ENCODE measurements around the gene B4GALT7.

B4GALT7 gene

GRCh38 chr5:177595991-177596774 lies 3.7 kb upstream of the B4GALT7 start:
- no peaks in the 10 kb centered on the region for H3K9me3 ChIP-seq (replicated peaks in 1 of 2; ENCODE audit: control insufficient read depth in 2 of 2, insufficient read depth in 1 of 2, low read depth in 1 of 2, low read length in 2 of 2)
- H3K4me2 ChIP-seq (ENCODE audit: insufficient read depth, low read length, poor library complexity, severe bottlenecking): no peak overlapping the region
- H2AK5ac ChIP-seq (ENCODE audit: low read depth, low read length): no peak overlapping the region
- H4K8ac ChIP-seq (ENCODE audit: low read depth, low read length): no peak overlapping the region
- H3K23ac ChIP-seq (ENCODE audit: low read depth, low read length, poor library complexity): no peak overlapping the region
- H3K79me1 ChIP-seq (ENCODE audit: low read depth, low read length): peaks cover 5% of the 10 kb centered on the region
- H3K27me3 ChIP-seq (ENCODE audit: control insufficient read depth in 3 of 3, insufficient read depth in 3 of 3, low read depth in 1 of 3, low read length in 3 of 3): no peaks in the 10 kb centered on the region
- no peak overlapping the region for H3K18ac ChIP-seq (ENCODE audit: low read length)
- no peak overlapping the region for H3K9ac ChIP-seq (ENCODE audit: low read depth, low read length, poor library complexity)
- DNase-seq (ENCODE audit: low spot score): no peak
- H2BK15ac ChIP-seq (ENCODE audit: low read length): no peak overlapping the region
- H4K91ac ChIP-seq (ENCODE audit: low read depth, low read length, poor library complexity): no peak overlapping the region
- no peak overlapping the region for H3K27ac ChIP-seq (replicated peaks; ENCODE audit: low read length)
- H2BK5ac ChIP-seq (ENCODE audit: low read length): no peak overlapping the region
- no peak overlapping the region for H2AFZ ChIP-seq (ENCODE audit: low read length)
- no peak overlapping the region for H2BK120ac ChIP-seq (ENCODE audit: low read depth, low read length)
- no peak overlapping the region for H3K4me3 ChIP-seq (ENCODE audit: low read length in 2 of 2)
- no CpG with 5 or more reads among the region's 2 CpGs for WGBS, 2 donors (ENCODE audit: extremely low coverage in 2 of 2, insufficient read length in 2 of 2, insufficient replicate concordance in 1 of 2)
- H3K36me3 ChIP-seq (replicated peaks in 1 of 2; ENCODE audit: control insufficient read depth in 2 of 2, insufficient read depth in 2 of 2, low read length in 2 of 2): peaks cover 29 to 39% of the 10 kb centered on the region in 2 donors
- no peak overlapping the region for H2BK12ac ChIP-seq (ENCODE audit: low read length)
- H3K14ac ChIP-seq (ENCODE audit: low read length): no peak overlapping the region
- peaks cover 6 to 8% of the 10 kb centered on the region in 2 donors for H3K4me1 ChIP-seq (ENCODE audit: control insufficient read depth in 2 of 2, insufficient read depth in 1 of 2, low read depth in 1 of 2, low read length in 2 of 2)
- H3K4ac ChIP-seq (ENCODE audit: low read length): no peak overlapping the region

GRCh38 chr5:177596775-177597238 lies 3.1 kb upstream of the B4GALT7 start:
- no CpG with 5 or more reads among the region's 2 CpGs for WGBS, 2 donors (ENCODE audit: extremely low coverage in 2 of 2, insufficient read length in 2 of 2, insufficient replicate concordance in 1 of 2)

GRCh38 chr5:177598477-177598876 lies 1.5 kb upstream of the B4GALT7 start:
- Histone ChIP-seq H3K4me3 (ENCODE audit: low read length in 2 of 2) (no peak overlapping the region), H3K14ac (ENCODE audit: low read length) (no peak overlapping the region), H3K9me3 (replicated peaks in 1 of 2; ENCODE audit: control insufficient read depth in 2 of 2, insufficient read depth in 1 of 2, low read depth in 1 of 2, low read length in 2 of 2) (no peaks in the 10 kb centered on the region), H2BK15ac (ENCODE audit: low read length) (no peak overlapping the region), H4K8ac (ENCODE audit: low read depth, low read length) (no peak overlapping the region), H3K4me2 (ENCODE audit: insufficient read depth, low read length, poor library complexity, severe bottlenecking) (no peak overlapping the region), H2AFZ (ENCODE audit: low read length) (no peak overlapping the region), H2BK12ac (ENCODE audit: low read length) (no peak overlapping the region), H3K4ac (ENCODE audit: low read length) (no peak overlapping the region), H3K23ac (ENCODE audit: low read depth, low read length, poor library complexity) (no peak overlapping the region), H3K79me1 (ENCODE audit: low read depth, low read length) (no peaks in the 10 kb centered on the region), H3K18ac (ENCODE audit: low read length) (no peak overlapping the region), H2AK5ac (ENCODE audit: low read depth, low read length) (no peak overlapping the region), H3K27ac (replicated peaks; ENCODE audit: low read length) (no peak overlapping the region), H3K36me3 (replicated peaks in 1 of 2; ENCODE audit: control insufficient read depth in 2 of 2, insufficient read depth in 2 of 2, low read length in 2 of 2) (peaks cover 26 to 34% of the 10 kb centered on the region in 2 donors), H3K4me1 (ENCODE audit: control insufficient read depth in 2 of 2, insufficient read depth in 1 of 2, low read depth in 1 of 2, low read length in 2 of 2) (peaks cover 3 to 5% of the 10 kb centered on the region in 2 donors), H4K91ac (ENCODE audit: low read depth, low read length, poor library complexity) (no peak overlapping the region), H2BK5ac (ENCODE audit: low read length) (no peak overlapping the region), H2BK120ac (ENCODE audit: low read depth, low read length) (no peak overlapping the region), H3K9ac (ENCODE audit: low read depth, low read length, poor library complexity) (no peak overlapping the region), H3K27me3 (ENCODE audit: control insufficient read depth in 3 of 3, insufficient read depth in 3 of 3, low read depth in 1 of 3, low read length in 3 of 3) (no peaks in the 10 kb centered on the region)
- no peak for DNase-seq (ENCODE audit: low spot score)
- WGBS, 2 donors (ENCODE audit: extremely low coverage in 2 of 2, insufficient read length in 2 of 2, insufficient replicate concordance in 1 of 2): no CpG with 5 or more reads among the region's 5 CpGs

More at GRCh38 chr5:177596775-177597238, 3.1 kb upstream of the B4GALT7 start:
- peaks cover 5% of the 10 kb centered on the region for H3K79me1 ChIP-seq (ENCODE audit: low read depth, low read length)
- H2BK12ac ChIP-seq (ENCODE audit: low read length): no peak overlapping the region
- H4K8ac ChIP-seq (ENCODE audit: low read depth, low read length): no peak overlapping the region
- no peak overlapping the region for H3K4me2 ChIP-seq (ENCODE audit: insufficient read depth, low read length, poor library complexity, severe bottlenecking)
- peaks cover 6 to 9% of the 10 kb centered on the region in 2 donors for H3K4me1 ChIP-seq (ENCODE audit: control insufficient read depth in 2 of 2, insufficient read depth in 1 of 2, low read depth in 1 of 2, low read length in 2 of 2)
- no peak overlapping the region for H3K18ac ChIP-seq (ENCODE audit: low read length)
- no peaks in the 10 kb centered on the region for H3K9me3 ChIP-seq (replicated peaks in 1 of 2; ENCODE audit: control insufficient read depth in 2 of 2, insufficient read depth in 1 of 2, low read depth in 1 of 2, low read length in 2 of 2)
- no peak for DNase-seq (ENCODE audit: low spot score)
- H2BK5ac ChIP-seq (ENCODE audit: low read length): no peak overlapping the region
- H3K14ac ChIP-seq (ENCODE audit: low read length): no peak overlapping the region
- H3K23ac ChIP-seq (ENCODE audit: low read depth, low read length, poor library complexity): no peak overlapping the region
- H2BK120ac ChIP-seq (ENCODE audit: low read depth, low read length): no peak overlapping the region
- H2AFZ ChIP-seq (ENCODE audit: low read length): no peak overlapping the region
- H3K9ac ChIP-seq (ENCODE audit: low read depth, low read length, poor library complexity): no peak overlapping the region
- no peak overlapping the region for H3K4ac ChIP-seq (ENCODE audit: low read length)
- no peaks in the 10 kb centered on the region for H3K27me3 ChIP-seq (ENCODE audit: control insufficient read depth in 3 of 3, insufficient read depth in 3 of 3, low read depth in 1 of 3, low read length in 3 of 3)
- H3K36me3 ChIP-seq (replicated peaks in 1 of 2; ENCODE audit: control insufficient read depth in 2 of 2, insufficient read depth in 2 of 2, low read length in 2 of 2): peaks cover 29 to 39% of the 10 kb centered on the region in 2 donors
- no peak overlapping the region for H2BK15ac ChIP-seq (ENCODE audit: low read length)
- H4K91ac ChIP-seq (ENCODE audit: low read depth, low read length, poor library complexity): no peak overlapping the region
- no peak overlapping the region for H3K4me3 ChIP-seq (ENCODE audit: low read length in 2 of 2)
- H3K27ac ChIP-seq (replicated peaks; ENCODE audit: low read length): no peak overlapping the region
- no peak overlapping the region for H2AK5ac ChIP-seq (ENCODE audit: low read depth, low read length)

GRCh38 chr5:177600508-177601018 lies 631 bp downstream of the B4GALT7 start:
- Histone ChIP-seq H3K27me3 (ENCODE audit: control insufficient read depth in 3 of 3, insufficient read depth in 3 of 3, low read depth in 1 of 3, low read length in 3 of 3) (no peaks in the 10 kb centered on the region), H3K9ac (ENCODE audit: low read depth, low read length, poor library complexity) (peak overlapping the region; percentile 87), H3K36me3 (replicated peaks in 1 of 2; ENCODE audit: control insufficient read depth in 2 of 2, insufficient read depth in 2 of 2, low read length in 2 of 2) (peaks cover 13 to 21% of the 10 kb centered on the region in 2 donors), H3K4me1 (ENCODE audit: control insufficient read depth in 2 of 2, insufficient read depth in 1 of 2, low read depth in 1 of 2, low read length in 2 of 2) (peaks cover 3 to 5% of the 10 kb centered on the region in 2 donors), H3K4ac (ENCODE audit: low read length) (no peak overlapping the region), H2AK5ac (ENCODE audit: low read depth, low read length) (no peak overlapping the region), H3K14ac (ENCODE audit: low read length) (no peak overlapping the region), H3K23ac (ENCODE audit: low read depth, low read length, poor library complexity) (peak overlapping the region; percentile 22), H3K79me1 (ENCODE audit: low read depth, low read length) (no peaks in the 10 kb centered on the region), H2BK120ac (ENCODE audit: low read depth, low read length) (no peak overlapping the region), H3K4me2 (ENCODE audit: insufficient read depth, low read length, poor library complexity, severe bottlenecking) (peak overlapping the region; percentile 94), H4K8ac (ENCODE audit: low read depth, low read length) (no peak overlapping the region), H3K9me3 (replicated peaks in 1 of 2; ENCODE audit: control insufficient read depth in 2 of 2, insufficient read depth in 1 of 2, low read depth in 1 of 2, low read length in 2 of 2) (no peaks in the 10 kb centered on the region), H2AFZ (ENCODE audit: low read length) (peak overlapping the region; percentile 100), H2BK12ac (ENCODE audit: low read length) (no peak overlapping the region), H3K27ac (replicated peaks; ENCODE audit: low read length) (no peak overlapping the region), H2BK15ac (ENCODE audit: low read length) (no peak overlapping the region), H4K91ac (ENCODE audit: low read depth, low read length, poor library complexity) (no peak overlapping the region), H3K4me3 (ENCODE audit: low read length in 2 of 2) (peak overlapping the region; percentile 81 to 98), H2BK5ac (ENCODE audit: low read length) (no peak overlapping the region), H3K18ac (ENCODE audit: low read length) (no peak overlapping the region)
- DNase-seq (ENCODE audit: low spot score): no peak
- WGBS, 2 donors (ENCODE audit: extremely low coverage in 2 of 2, insufficient read length in 2 of 2, insufficient replicate concordance in 1 of 2): no CpG with 5 or more reads among the region's 16 CpGs

Measured in neuronal stem cell (in vitro differentiated cells).